DMS153 (cell line): ENCODE data around the gene SIGLEC11.
"Not testable (repeated sequence)": the region's sequence is repeated elsewhere in the genome, so short reads cannot be mapped to it uniquely, and the experiment has no call there.

Experiments used
- DNase-seq: peaks from one replicate; lab custom pipeline; 2025; lab: John Stamatoyannopoulos, UW

The SIGLEC11 gene

GRCh38 chr19:49926515-49926914 is 34.5 kb downstream of the SIGLEC11 start:
- no peak for DNase-seq

GRCh38 chr19:49925486-49925885 is 35.5 kb downstream of the SIGLEC11 start:
- no peak for DNase-seq

GRCh38 chr19:49924881-49925210 is 36.1 kb downstream of the SIGLEC11 start:
- DNase-seq, result not testable (repeated sequence)

- no peak for DNase-seq
These were observed 36.7 kb downstream of the SIGLEC11 start for GRCh38 chr19:49924004-49924880.

- DNase-seq, result no peak
These were observed 37.6 kb downstream of the SIGLEC11 start for GRCh38 chr19:49923055-49924003.

- DNase-seq, result no peak
These were observed 38.8 kb downstream of the SIGLEC11 start for GRCh38 chr19:49921871-49922795.

GRCh38 chr19:49920624-49921363 is 40.2 kb downstream of the SIGLEC11 start:
- no peak for DNase-seq

- no peak for DNase-seq
These were observed 42.9 kb downstream of the SIGLEC11 start for GRCh38 chr19:49918089-49918488.

GRCh38 chr19:49916839-49917733 is 43.9 kb downstream of the SIGLEC11 start:
- no peak for DNase-seq

GRCh38 chr19:49915271-49915670 is 45.7 kb downstream of the SIGLEC11 start:
- no peak for DNase-seq

GRCh38 chr19:49913720-49914119 is 47.3 kb downstream of the SIGLEC11 start:
- no peak for DNase-seq

GRCh38 chr19:49912965-49913685 is 47.8 kb downstream of the SIGLEC11 start:
- no peak for DNase-seq

- DNase-seq, result no peak
These were observed 49.4 kb downstream of the SIGLEC11 start for GRCh38 chr19:49911381-49912145.

GRCh38 chr19:49910179-49910578 is 50.8 kb downstream of the SIGLEC11 start:
- DNase-seq, result no peak

- no peak for DNase-seq
These were observed 52.2 kb downstream of the SIGLEC11 start for GRCh38 chr19:49908480-49909420.

GRCh38 chr19:49907745-49908446 is 53.1 kb downstream of the SIGLEC11 start:
- DNase-seq, result no peak
